GM12801 (cell line): ENCODE results near the gene TMIGD1.

ENCODE experiments used
- CTCF ChIP-seq: IDR thresholded peaks from one replicate; pipeline ENCODE4 v1.5.1; 2011; ENCODE audit warnings: control low read depth; ENCODE audit not compliant: insufficient read length; ENCODE audit errors: extremely low read depth

The TMIGD1 gene

GRCh38 chr17:30366536-30366935 lies 32.7 kb upstream of the TMIGD1 start:
- TF ChIP-seq CTCF = no peak

- no peak for TF ChIP-seq CTCF
These were observed 29.9 kb upstream of the TMIGD1 start for GRCh38 chr17:30363715-30364202.

- TF ChIP-seq CTCF = no peak
These were observed 28.0 kb upstream of the TMIGD1 start for GRCh38 chr17:30361766-30362279.

- TF ChIP-seq CTCF = no peak
These were observed 26.4 kb upstream of the TMIGD1 start for GRCh38 chr17:30360086-30360808.

- no peak for TF ChIP-seq CTCF
These were observed 24.4 kb upstream of the TMIGD1 start for GRCh38 chr17:30358055-30358760.

- TF ChIP-seq CTCF = no peak
These were observed 23.6 kb upstream of the TMIGD1 start for GRCh38 chr17:30357476-30357875.

- no peak for TF ChIP-seq CTCF
These were observed 20.8 kb upstream of the TMIGD1 start for GRCh38 chr17:30354701-30355100.
